22Rv1 (cell line): ENCODE results near the gene TIRAP.

Experiments
- H3K27ac ChIP-seq: fragments of 450-650 bp; 2 replicates; pipeline ENCODE4 v1.5.1; 2017
- ZFX ChIP-seq: fragments of 450-650 bp; IDR thresholded peaks from 2 replicates; pipeline ENCODE4 v1.6.1; 2017; ENCODE audit warnings: antibody characterized with exemption, borderline replicate concordance
- TF ChIP-seq, protein P1 (sequence below): fragments of 450-650 bp; IDR thresholded peaks from 2 replicates; pipeline ENCODE4 v1.5.1; 2017; ENCODE audit warnings: mild to moderate bottlenecking

Gene TIRAP

DNA sequence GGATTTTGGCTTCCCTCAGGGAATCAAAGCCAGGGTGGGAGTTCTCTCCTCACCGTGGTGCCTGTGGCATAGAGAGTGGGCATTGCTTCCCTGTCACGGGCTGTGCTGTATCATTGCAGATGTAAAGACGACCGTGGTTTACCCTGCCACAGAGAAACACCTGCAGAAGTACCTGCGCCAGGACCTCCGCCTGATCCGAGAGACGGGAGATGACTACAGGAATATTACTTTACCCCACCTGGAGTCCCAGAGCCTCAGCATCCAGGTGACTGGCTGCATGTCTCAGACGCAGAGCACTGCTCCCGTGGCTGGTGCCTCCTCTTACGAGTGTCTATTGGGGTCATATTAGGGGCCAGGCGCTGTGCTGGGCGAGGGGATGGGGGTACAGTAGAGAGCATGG is 48.4 kb downstream of the TIRAP start:
- no peak overlapping the region for H3K27ac ChIP-seq
- TF ChIP-seq ZFX: no peak
- TF ChIP-seq, protein P1, sequence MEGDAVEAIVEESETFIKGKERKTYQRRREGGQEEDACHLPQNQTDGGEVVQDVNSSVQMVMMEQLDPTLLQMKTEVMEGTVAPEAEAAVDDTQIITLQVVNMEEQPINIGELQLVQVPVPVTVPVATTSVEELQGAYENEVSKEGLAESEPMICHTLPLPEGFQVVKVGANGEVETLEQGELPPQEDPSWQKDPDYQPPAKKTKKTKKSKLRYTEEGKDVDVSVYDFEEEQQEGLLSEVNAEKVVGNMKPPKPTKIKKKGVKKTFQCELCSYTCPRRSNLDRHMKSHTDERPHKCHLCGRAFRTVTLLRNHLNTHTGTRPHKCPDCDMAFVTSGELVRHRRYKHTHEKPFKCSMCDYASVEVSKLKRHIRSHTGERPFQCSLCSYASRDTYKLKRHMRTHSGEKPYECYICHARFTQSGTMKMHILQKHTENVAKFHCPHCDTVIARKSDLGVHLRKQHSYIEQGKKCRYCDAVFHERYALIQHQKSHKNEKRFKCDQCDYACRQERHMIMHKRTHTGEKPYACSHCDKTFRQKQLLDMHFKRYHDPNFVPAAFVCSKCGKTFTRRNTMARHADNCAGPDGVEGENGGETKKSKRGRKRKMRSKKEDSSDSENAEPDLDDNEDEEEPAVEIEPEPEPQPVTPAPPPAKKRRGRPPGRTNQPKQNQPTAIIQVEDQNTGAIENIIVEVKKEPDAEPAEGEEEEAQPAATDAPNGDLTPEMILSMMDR: no peak

DNA sequence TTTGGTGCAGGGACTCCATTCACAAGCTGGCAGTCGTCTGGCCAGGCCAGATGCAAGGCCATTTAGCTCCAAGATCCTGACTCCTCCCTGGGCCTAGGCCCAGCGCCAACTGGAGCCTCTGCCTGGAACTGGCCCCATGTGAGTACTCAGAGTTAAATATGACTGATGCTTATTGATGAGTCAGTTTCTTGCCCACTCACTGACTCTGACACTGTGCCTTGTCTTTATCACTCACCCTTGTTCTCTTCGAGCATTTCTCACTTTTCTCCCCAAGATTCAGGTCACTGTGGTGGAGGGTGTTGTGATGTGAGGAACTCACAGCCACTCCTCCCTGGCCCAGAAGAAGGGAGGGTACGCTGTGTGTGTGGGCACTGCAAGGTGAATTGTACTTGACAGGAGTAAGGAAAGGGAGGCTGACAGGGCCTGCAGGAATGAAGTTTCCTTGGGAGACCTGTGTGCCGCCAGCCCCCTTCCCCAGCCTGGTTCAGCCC is 49.4 kb downstream of the TIRAP start:
- peak overlapping the region; percentile 25; the same call in 1 of the 2 replicates for H3K27ac ChIP-seq
- TF ChIP-seq, protein P1: no peak
- TF ChIP-seq ZFX: no peak

DNA sequence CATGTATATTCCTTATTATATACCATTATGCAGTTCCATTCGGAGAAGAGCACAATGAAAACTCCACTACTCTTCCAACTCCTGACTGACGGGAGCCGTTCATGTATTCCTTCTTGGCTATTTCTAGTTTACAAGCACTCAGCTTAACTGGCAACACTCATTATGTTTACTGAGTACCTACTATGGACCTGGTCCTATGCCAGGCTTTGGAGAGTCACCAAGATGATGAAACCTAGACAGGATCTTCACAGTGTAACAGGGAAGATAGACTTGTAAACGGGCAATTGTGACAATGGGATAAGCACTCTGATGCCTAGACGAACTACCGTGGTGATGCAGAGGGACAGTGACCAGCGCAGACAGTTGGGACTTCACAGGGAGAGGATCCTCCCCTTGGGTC is 50.2 kb downstream of the TIRAP start:
- peak overlapping the region; percentile 25; the same call in 1 of the 2 replicates for H3K27ac ChIP-seq
- TF ChIP-seq, protein P1: no peak
- no peak for TF ChIP-seq ZFX

DNA sequence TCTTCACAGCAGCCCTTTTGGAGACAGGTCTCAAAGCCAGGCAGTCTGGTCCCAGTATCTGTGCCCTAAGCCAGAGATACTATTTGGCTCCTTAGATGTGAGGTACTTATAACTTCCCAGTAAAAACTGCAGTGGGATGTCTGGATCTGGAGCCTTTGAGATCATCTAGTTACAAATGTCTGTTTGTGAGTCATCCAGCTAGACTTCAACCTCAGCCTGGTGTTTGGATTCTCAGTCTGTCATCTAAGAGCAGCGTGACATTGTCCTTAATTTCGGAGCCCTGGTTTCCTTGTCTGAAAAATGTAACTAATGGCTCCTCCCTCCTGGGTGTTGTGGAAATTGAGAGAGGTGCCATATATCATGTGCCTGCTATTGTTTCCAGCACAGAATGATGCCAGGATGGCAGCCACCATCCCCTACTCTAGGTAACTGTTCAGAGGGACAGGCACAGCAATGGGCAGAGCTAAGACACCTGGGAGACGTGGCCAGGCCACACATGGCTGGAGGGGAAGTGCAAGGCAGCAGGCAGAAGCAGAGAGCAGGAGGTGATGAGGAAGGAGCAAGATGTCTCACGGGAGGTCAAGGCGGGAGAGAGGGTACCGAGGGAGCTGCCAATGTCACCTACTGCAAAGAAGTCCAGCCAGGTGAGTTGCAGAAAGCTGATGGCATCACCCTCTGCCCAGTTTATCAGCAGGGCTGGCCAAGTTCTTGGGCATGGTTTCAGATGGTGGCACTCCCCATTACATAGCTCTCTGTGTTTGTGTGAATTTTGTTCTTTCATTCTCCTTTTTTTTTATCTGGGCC is 52.0 kb downstream of the TIRAP start:
- H3K27ac ChIP-seq: no peak overlapping the region
- TF ChIP-seq, protein P1: no peak
- no peak for TF ChIP-seq ZFX

DNA sequence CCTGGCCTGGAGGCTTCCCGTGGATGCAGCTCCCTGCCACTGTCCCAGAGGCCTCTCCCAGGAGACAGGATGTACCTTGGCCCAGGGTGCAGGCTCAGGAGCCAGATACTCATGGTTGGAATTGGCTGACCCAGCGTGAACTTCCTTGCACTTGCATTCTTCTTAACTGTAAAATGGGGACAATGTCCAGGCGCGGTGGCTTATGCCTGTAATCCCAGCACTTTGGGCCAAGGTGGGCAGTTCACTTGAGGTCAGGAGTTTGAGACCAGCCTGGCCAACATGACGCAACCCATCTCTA is 52.5 kb downstream of the TIRAP start:
- TF ChIP-seq, protein P1: no peak
- TF ChIP-seq ZFX: no peak
- no peak overlapping the region for H3K27ac ChIP-seq

DNA sequence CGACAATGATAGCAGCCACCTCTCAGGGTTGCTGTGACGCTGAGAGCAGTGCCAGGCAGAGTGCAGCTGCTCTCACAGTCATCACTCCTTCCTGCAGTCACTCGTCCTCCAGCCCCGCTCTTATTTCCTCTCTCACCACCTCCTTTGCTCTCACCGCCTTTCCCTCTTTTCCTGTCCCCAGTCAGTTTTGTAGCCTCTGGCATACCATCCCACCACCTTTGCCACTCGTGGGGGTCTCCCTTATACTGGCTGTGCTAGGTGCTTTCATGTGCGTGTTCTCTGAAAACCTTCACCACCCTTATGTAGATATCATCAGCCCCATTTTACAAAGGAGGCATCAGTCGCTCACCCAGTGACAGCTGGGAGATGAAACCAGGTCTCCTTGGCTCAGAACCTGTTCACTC is 53.2 kb downstream of the TIRAP start:
- TF ChIP-seq, protein P1: no peak
- TF ChIP-seq ZFX: no peak
- H3K27ac ChIP-seq: no peak overlapping the region

DNA sequence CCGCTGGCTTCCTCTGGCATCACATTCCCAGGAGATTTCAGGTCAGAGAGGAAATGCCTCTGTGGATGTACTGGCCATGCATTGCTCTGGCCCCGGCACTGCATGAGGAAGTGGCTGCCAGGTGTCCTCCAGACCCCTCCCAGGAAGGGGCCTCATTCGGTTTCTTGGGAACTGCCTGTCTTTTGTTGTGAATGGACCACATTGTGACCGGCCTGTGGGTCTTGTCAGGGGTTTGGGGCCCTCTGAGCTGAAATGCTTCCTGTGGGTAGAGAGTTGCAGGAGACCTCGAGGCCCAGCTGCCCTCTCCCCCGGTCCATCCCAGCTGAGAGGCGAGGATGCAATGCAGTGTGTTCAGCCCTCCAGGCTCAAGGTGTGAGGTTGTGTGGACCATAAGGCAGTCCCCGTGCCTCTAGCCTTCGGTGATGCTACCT is 53.8 kb downstream of the TIRAP start:
- H3K27ac ChIP-seq: no peak overlapping the region
- no peak for TF ChIP-seq ZFX
- TF ChIP-seq, protein P1: no peak
